Fibroblast of skin of right quadriceps (primary cell): ENCODE data around the gene ASTL.
A peak's percentile ranks its signal among the peaks of the same experiment; 100 is the strongest.

Source experiments
- DNase-seq: peaks from one replicate; pipeline ENCODE4 v3.0.0-alpha.2; 2013

ASTL gene

DNA sequence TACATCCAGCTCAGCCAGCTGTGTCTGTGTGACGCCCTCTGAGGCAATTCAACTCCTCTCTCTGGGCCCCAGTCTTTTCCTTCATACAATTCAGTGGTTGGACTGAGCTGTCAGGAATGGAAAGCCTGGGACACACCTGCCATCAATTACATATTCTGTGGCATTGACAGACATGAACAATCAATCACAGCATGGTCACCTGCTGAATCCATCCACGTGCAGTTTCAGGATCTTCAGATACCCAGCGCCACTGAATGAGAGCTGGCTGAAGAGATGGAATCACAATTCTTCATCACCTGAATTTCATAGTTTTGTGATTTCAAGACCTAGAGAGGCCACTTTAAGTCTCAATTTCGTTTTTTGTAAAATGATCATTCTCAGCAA lies 27.1 kb downstream of the ASTL start:
- no peak for DNase-seq

DNA sequence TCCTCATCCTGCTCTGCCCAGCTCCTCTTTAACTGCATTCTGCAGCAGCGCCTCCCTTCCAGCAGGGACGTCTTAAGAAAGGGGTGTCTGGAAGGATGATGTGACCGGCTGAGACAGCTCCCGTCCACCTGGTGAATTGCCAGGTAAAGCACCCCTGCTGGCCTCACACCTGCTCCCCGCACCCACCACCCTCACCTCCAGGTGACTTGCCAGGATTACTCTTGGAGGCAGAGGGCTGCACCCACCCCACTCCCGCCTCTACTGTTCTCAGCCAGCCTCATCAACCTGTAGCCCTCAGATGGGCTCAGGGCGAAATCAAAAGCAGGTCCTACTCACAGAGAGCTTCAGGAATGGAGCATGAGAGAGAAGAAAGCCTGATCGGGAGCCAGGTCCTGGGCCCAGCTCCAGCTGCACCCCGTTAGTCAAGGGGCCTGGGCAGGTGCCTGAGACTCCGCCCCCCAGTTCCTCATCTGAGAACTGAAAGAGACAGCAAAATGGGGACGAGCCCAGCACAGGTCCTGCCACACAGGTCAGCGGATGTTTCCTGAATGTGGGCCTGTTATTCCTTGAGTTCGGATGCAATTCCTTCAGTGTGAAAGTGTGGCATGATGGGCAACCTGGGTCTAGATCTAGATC lies 27.6 kb downstream of the ASTL start:
- no peak for DNase-seq

DNA sequence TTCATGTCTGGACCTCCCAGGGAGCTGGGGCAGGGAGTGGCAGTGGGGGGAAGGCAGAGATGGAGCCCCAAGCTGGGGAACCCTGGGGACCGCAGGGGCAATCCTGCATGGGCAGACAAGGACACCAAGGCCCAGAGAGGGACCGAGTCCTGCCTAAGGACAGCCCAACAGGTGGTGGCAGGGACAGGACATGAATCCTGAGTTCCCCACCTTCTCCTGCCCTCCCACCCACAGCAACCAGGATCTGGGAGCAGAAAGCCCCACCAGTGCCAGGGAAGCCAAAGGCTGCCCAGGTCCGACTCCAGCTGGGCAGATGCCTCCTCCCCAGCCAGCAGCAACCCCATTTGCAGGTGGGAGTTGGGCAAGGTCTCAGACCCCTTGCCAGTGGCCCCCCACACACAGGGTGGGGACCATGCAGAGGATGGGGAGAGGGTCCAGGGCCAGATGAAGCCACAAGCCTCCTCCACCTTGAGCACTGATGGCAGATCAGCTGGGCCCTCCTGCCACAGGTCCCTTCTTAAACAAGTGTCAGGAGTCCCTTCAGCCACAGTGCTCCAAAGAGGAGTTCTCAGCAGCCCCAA lies 28.3 kb downstream of the ASTL start:
- DNase-seq: no peak

DNA sequence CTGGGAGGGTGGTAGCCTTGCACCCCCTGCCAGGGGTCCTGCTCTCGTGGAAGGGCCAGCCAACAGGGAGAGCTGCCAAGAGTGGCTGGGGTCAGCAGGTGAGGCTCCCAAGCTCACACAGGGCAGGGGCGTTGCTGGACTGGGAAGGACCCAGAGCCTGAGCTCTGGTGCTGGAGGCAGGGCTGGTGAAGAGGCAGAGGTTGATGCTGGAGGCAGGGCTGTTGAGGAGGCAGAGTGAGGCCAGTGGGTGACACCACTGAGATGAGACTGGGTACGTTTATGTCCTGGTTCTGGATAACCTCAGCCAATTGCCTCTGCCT lies 29.0 kb downstream of the ASTL start:
- DNase-seq: no peak

DNA sequence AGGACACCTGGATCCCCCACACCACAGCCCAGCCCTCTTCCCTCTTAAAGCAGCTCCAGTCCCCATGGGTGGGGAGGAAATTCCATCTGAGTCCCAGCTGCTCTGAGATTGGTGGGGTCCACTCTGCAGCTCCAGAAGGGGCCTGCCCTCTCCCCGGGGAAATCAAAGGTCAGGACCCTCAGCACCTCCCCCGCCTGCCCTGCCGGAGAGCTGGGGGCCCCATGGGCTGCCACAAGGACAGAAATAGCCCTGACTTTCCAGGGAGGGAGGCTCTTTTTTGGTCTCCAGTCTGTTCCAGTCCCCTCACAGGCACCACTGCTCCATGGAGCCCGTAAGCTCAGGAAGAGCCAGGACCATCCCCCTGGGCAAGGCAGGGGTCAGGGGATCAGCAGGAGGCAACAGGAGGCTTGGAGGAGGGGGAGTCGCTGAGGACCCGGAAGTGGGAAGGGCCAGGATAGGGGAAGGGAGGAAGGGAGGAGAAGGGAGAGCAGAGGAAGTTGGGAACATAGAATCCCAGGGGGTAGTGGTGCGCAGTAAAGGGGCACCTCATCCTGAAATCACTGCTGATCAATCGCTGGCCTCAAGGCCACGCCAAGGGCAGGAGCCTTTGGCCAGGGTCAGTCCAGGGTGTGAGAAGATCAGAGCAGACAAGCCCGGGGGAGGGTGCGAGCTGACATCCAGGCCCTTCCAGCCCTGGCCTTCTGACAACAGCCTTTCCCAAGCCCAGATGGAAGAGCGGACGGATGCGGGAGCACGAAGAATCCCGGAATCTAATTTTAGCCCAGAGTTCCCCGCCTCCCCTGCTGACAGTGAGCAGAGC lies 29.6 kb downstream of the ASTL start:
- peak; percentile 32 for DNase-seq

DNA sequence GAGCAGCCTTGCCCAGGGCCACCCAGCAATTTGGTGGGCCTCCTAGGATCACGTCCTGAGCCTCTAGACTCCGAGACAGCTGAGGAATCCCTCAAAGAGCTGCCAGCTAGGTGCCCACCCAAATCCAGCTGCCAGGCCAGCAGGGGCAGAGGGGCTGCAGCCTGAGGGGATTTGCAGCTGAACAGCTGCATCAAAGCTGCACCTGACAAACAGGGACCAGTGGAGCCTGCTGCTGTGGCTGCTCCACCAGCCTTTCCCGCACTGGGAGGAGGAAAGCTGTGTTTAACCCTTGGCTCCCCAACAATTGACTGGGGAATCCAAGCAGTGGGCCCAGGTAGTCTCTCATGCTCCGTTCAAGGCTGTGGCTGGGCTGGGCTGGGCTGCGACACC lies 30.2 kb downstream of the ASTL start:
- no peak for DNase-seq

DNA sequence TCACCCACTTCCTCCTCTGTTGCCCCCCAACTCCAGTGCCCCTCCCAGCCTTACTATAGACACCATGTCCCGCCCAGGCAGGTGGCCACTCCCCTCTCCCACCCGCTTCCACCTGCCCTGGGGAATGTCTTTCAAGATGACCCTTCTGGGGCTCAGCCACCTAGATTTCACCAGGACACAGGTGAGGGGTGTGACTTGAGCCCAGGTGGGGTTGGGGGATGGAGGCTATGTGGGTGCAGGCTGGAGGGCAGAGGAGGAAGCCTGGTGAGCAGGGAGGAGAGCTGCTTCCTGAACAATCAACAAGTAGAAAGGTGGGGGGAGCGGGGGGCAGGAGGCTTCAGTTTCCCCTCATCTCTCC lies 30.6 kb downstream of the ASTL start:
- no peak for DNase-seq

DNA sequence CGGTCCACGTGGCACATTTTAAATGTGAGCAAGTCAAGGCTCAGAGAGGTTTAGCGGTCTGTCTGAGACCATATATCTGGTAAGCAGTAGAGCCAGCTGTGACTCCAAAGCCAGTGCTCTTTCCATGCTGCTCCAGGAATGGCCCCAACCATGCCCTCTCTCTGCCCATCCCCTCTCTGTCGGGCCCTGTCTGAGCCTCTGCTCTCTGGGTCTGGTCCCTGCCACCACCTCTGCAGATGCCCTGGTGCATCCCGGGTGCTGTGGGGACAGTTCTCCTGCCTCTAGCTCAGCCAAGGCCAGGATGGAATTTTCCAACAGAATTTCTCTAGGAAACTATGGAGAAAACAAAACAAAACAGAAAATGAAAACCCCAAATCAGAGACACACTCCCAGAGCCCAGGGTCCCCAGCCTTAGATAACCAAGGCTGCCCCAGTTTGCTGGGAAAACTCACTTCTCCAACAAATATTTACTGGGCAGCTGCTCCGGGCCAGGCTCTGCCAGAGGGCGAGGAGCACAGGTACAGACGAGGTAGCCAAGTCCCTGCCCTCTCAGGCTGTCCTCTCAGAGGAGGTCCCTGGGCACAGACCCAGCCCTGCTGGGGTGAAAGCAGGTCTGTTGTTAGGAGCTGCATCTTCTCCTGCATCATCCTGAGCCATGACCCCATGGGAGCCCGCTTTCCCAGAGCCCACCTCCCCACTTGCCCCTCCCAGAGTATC lies 31.2 kb downstream of the ASTL start:
- no peak for DNase-seq

DNA sequence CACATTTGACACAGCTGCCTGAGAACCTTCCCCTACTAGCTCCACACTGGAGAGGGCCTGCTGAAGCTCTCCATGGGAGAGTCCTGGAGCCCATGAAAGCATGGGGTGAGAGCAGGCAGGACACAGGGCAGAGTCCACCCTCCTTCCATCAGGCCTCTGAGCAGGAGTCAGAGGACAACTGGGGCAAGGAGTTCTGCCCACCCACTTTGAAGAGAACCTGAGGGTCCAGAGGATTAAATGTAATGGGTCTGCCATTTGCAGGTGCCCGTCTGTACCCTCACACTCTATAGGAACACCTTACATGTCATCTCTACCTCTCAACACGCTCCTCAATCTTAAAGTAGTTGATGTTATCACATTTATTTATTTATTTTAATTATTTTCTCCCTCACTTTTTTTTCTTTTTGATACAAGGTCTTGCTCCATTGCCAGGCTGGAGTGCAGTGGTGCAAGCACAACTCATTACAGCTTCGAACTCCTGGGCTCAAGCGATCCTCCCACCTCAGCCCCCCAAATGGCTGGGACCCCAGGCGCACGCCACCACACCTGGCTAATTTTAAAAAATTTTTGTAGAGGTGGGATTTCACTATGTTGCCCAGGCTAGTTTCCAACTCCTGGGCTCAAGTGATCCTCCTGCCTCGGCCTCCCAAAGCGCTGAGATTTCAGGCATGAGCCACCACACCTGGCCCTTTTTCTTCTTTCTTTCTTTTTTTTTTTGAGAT lies 32.1 kb downstream of the ASTL start:
- DNase-seq: no peak

DNA sequence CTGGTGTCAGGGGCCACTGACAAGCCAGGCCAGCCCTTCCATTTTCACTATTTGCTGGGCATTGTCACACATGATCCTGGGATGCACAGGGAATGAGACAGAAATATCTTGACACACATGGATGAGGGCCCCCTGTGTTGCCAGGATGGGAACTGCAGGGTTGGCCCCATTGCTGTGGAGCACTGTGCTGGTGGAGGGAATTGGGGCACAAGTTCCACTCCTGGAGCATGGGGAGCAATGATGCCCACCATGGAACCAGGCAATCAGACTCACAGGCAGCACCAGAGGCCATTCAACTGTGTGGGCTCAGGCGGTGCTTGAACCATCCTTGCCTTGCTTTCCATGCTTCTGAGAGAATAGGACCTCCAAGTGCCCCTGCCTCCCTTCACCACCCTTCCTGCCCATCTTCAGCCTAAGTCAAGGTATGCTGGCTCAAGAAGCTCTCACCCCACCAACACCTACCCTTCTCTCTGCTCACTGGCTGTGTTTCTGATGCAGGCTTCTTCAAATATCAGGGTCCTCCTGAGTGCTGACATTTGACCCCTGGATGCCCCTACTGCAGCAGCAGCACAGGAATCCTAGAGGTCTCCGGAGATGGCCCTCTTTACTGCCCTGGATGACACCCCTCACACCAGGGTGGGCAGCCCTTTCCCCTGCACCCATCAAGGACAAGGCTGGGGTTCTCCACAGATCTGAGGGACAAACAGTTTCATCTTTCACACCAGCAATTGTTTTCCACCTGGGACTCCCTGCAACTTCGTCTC lies 33.0 kb downstream of the ASTL start:
- no peak for DNase-seq

DNA sequence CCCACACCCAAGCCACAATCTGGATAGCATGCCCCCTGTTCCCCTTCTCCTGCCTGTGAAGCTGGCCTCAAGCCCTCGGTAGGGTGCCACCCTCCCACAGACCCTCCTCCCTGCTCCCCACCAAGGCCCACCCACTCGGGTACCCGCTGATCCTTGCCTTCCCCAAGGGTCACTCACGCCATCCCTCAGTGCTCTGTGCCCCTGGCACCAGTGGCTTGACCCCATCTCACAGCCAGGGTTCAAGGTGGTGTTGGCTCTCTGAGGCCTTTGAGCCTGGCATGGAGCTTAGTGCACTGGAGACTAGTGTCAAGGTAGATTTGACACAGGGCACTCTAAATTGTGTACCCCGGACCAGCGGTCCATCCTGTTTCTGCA lies 33.8 kb downstream of the ASTL start:
- no peak for DNase-seq

DNA sequence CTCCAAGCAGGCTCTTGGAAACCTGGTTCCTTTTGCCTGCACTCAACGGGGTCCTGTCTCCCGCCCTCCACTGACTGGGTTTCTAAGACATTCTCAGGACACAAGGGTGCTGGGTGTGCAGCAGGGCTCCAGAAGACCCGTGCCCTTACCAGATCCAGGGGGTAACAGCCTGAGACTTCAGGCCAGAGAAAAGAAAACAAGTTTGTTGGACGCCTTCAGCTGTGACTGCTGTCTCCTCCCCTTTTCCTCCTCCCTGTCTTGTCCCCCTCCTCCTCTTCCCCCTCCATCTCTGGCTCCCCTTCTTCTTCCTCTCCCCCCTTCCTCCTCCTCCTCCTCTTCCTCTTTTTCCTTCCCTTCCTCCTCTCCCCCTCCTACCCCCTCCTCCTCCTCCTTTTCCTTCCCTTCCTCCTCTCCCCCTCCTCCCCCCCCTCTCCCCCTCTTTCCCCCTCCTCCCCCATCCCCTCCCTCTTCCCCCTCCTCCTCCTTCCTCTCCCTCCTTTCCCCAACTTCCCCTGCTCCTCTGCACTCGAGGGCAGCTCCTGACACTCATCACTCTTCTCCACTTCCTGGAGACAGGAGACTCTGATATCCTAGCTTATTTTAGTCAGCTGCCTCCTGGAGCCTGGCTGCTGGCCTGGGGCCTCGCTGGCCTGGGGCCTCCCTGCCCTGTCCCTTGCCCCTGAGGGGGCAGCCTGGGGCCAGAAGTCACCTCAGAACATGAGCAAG lies 34.4 kb downstream of the ASTL start:
- no peak for DNase-seq

DNA sequence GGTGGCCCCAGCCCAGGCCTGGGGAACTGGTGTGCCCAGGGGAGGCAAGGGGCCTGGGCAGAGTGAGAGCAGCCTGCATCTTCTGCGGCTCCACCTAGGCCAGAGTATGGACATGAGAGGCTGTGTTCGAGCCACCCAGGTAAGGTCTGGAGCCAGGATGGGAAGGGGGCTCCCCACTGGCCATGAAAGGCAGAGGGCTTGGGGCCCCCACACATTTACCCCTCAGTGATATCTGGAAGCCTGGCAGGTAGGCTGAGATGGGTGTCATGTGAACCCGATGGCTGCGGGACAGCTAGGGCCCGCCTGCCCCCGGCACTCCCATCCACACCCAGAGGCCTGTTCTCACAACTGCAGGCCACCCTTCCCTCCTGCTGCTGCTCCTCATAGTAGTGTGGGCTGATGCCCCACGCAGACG lies 35.1 kb downstream of the ASTL start:
- no peak for DNase-seq

DNA sequence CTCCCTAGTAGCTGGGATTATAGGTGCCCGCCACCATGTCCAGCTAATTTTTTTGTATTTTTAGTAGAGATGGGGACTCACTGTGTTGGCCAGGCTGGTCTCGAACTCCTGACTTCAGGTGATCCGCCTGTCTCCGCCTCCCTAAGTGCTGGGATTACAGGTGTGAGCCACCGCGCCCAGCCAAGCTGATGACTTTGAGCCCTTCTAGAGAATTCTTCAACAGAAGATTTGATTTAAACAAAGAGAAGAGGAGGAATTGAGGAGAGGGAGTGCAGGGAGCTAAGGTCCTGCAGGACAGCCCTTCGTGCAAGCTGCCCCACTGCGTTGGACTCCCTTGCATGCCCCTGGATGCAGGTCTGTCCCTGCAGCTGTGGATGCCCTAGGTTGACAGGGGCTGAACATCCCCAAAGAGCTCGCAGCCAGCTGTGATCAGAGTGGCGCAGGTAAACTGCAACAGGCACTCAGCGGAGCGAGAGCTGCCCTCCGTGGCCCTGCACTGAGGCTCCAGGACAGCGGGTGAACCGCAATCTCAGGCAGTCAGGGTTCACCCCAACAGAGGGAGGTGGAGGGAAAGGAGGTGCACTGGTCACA lies 35.6 kb downstream of the ASTL start:
- no peak for DNase-seq

DNA sequence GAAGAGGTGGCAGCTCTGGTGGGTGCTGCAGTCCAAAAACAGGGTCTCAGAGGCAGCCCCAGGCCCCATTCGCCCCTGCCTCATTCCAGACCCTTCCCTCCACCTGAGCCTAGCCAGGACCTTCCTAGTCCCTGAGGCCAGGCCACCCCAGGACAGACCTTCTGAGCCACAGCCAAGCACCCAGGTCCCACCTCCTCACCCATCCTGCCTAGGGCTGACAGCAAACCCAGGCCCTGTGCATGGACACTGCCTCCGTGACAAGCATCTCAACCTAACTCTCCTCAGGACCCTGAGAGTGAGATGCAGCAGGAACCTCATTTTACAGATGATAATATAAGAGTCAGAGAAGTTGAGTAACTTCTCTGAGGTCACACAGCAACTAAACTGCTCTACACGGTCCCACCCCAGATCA lies 37.4 kb downstream of the ASTL start:
- no peak for DNase-seq

DNA sequence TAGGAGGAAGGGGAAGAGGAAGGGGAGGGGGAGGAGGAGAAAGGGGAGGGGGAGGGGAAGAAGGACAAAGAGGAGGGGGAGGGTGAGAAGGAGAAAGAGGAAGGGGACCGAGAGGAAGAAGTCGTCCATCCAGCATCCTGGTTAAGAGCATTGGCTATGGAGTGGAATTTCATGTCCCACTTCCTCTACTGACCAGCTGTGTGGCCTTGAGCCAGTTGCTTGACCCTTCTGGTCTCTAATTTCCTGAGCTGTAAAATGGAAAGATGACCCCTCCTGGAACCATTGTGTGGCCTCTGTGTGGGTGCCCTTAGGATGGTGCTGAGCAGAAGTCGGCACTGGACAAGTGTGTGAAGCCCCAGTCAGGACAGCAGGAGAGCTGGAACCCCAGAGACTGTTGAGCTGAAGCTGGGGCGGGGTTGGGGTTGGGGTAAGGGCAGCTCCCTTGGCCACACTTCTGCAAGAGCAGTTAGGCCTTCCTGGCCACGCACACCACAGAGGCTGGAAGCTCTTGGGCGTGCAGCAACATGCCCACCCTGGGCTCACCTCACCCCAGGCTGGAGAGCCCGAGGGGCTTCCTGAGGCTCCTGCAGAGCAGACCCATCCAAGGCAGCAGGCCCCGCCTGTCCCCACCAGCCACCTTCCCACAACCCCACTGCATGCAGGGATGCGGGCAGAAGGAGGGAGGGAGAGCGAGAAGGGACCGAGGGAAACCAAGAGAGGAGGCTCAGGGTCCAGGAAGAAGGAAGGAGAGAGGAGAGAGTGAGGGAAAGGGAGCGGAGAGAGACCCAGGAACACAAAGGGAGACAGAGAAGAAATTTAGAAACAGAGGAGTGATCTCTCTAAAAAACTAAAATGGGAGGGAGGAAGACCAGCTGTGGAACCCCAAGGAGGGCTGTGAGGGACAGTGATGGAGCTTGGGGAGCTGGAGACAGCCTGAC lies 38.2 kb downstream of the ASTL start:
- DNase-seq: no peak

DNA sequence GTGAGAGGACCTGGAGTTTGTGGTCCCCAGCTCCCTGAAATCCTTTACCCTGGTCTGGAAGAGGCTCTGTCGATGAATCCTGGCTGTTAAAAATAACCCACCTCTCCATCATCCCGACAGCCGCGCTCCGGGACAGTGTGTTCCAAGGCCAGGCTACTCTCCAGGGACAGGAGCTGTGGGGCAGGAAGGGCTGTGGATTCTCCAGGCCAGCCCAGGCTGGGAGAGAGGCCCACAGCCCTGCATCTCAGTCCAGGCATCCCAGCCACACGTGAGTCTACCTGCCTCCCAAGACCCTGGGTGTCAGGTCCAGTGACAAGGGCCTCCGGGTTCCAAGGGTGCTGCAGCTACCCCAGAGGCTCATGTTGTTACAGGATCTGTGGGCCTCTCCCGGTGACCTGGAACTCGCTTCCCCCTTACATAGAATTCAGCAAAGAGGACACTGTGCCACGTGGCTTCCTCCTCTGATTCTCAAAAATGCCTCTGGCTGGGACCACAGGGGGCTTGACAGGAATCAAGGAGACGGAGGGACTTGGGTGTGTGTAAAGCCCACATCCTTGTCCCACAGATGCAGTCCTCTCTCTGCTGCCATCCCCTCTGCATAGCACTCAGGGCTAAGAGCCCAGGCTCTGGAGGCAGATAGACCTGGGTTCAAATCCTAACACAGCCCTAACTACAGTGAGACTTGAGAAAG lies 39.3 kb downstream of the ASTL start:
- DNase-seq: no peak

DNA sequence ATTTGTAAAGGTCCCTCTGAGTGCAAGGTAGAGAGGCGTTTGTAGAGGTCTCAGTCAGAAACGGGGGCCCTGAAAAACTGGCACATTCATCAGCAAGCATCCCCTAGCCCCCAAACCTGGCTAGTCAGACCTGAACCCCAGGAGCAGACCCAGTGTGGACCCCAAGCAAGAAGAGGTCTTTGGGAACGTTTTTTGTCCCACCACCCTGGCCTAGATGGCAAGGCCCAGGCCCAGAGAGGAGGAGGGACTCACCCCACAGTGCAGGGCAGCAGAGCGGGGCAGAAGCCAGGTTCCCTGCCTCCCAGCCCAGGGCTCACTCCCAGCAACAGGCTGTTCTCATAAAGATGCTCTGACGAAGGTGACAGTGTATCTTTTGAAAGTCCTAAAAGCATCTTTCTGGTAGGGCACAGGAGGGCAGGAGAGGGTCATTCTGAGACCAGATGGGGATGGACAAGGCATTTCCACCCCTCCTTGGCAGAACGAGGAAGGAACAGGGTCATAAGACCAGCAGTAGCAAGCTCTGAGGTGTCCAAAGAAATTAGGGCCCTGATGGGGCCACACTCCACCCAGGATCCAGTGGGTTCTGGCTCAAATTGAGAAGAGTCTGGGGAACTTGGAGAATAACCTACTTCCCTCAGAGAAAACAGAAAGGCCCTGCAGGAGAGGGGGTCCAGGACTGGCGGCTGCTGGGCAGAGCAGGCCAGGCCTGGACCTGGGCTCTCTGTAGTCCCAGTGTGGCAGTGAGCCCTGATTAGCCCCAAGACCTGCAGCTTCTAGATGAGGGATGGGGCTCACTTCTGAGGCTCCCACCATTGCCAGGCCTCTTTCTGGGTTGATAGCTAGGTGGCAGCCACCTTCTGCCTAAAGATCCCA lies 40.1 kb downstream of the ASTL start:
- no peak for DNase-seq

DNA sequence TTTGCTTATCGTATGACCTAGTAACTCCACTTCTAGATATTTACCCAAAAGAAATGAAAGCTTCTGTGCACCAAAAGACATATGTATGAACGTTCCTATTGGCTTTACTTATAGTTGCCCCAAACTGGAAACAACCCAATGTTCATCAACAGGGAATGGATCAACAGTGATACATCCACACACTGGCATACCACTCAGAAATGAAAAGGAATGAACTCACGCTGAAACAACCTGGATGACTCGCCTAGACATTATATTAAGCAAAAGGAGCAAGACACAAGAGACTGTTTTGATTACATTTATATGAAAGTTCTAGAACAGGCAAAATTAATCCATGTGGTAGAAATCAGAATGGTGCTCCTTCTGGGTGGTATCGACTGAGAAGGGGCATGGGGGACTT lies 40.9 kb downstream of the ASTL start:
- DNase-seq: no peak
